HepG2 (cell line): ENCODE results near the gene UTP15. TPM values are rescaled to one million over a fixed set of nuclear protein-coding genes. Genes with fewer than 3 reads are reported as not detected.

Experiments
- AFF4 ChIP-seq: sonication (generic); formaldehyde crosslinking; IDR thresholded peaks from 2 replicates; pipeline ENCODE4 v1.4.0; 2020; ENCODE audit warnings: missing genetic modification reagents
- ATF7 ChIP-seq, 2 experiments: fragments of 450-650 bp in 1 of 2; sonication (generic) in 1 of 2; formaldehyde crosslinking in 1 of 2; IDR thresholded peaks; 2 replicates each; pipeline versions ENCODE4 v1.4.0 to v1.6.1; 2016 to 2020; ENCODE audit warnings: antibody characterized with exemption in 1 of 2, mild to moderate bottlenecking in 1 of 2, missing genetic modification reagents in 1 of 2
- HOXA5 ChIP-seq: sonication (generic); formaldehyde crosslinking; IDR thresholded peaks from 2 replicates; pipeline ENCODE4 v1.4.0; 2020; ENCODE audit warnings: missing genetic modification reagents
- KDM1A ChIP-seq: IDR thresholded peaks from 2 replicates; pipeline ENCODE4 v1.6.1; 2016; ENCODE audit warnings: missing compliant biosample characterization
- KLF15 ChIP-seq: sonication (generic); formaldehyde crosslinking; IDR thresholded peaks from 2 replicates; pipeline ENCODE4 v1.8.1; 2023; ENCODE audit warnings: borderline replicate concordance, mild to moderate bottlenecking, inconsistent platforms, missing genetic modification reagents, mixed read lengths
- KLF9 ChIP-seq: IDR thresholded peaks from 2 replicates; pipeline ENCODE4 v1.6.1; 2016; ENCODE audit warnings: low read depth
- NKX3-1 ChIP-seq: sonication (generic); formaldehyde crosslinking; IDR thresholded peaks from 2 replicates; pipeline ENCODE4 v1.5.0; 2020; ENCODE audit warnings: missing genetic modification reagents
- SRSF4 ChIP-seq: fragments of 200-400 bp; formaldehyde crosslinking; IDR thresholded peaks from one replicate; pipeline ENCODE4 v1.6.1; 2018; ENCODE audit warnings: mild to moderate bottlenecking, low read depth, low read length, moderate library complexity; ENCODE audit not compliant: poor library complexity, severe bottlenecking
- polyA plus RNA-seq, 8 experiments: library from polyadenylated mRNA; depleted of rRNA in 3 of 8; stranded (reverse) in 7 of 8; unstranded in 1 of 8; fragments of >200 nt; fragmentation: Illumina TruSeq in 4 of 8; extraction: Trizol in 4 of 8; gene quantifications; 2 replicates each; pipeline versions ENCODE4 v1.2.1 to v1.2.3, GENCODE V29; 2011 to 2016; ENCODE audit warnings: low read depth in 4 of 8, missing spikeins in 1 of 8, mixed read lengths in 1 of 8; ENCODE audit not compliant: insufficient read depth in 1 of 8
- total RNA-seq, 5 experiments: library from RNA; depleted of rRNA; stranded (reverse); fragments of >200 nt; fragmentation: Illumina TruSeq; extraction: Trizol; gene quantifications; 2 replicates each; pipeline ENCODE4 v1.2.3, GENCODE V29; 2016; ENCODE audit warnings: low read depth in 1 of 5
- TF ChIP-seq, protein P1 (sequence below): sonication (generic); formaldehyde crosslinking; IDR thresholded peaks from 2 replicates; pipeline ENCODE4 v1.5.0; 2020; ENCODE audit warnings: mild to moderate bottlenecking, missing genetic modification reagents, borderline replicate concordance
- TF ChIP-seq, protein P2 (sequence below): sonication (generic); formaldehyde crosslinking; IDR thresholded peaks from 2 replicates; pipeline ENCODE4 v1.4.0; 2020; ENCODE audit warnings: mild to moderate bottlenecking, missing genetic modification reagents

The UTP15 gene
- total and polyA plus RNA-seq, 2 of the 13 experiments (the other 11 are each of a cell fraction or from before 2014, with no cell fraction given): 7.3 to 35.8 TPM

- TF ChIP-seq SRSF4: no peak
- TF ChIP-seq AFF4 (CRISPR knock-in tag): no peak
- TF ChIP-seq, protein P1, sequence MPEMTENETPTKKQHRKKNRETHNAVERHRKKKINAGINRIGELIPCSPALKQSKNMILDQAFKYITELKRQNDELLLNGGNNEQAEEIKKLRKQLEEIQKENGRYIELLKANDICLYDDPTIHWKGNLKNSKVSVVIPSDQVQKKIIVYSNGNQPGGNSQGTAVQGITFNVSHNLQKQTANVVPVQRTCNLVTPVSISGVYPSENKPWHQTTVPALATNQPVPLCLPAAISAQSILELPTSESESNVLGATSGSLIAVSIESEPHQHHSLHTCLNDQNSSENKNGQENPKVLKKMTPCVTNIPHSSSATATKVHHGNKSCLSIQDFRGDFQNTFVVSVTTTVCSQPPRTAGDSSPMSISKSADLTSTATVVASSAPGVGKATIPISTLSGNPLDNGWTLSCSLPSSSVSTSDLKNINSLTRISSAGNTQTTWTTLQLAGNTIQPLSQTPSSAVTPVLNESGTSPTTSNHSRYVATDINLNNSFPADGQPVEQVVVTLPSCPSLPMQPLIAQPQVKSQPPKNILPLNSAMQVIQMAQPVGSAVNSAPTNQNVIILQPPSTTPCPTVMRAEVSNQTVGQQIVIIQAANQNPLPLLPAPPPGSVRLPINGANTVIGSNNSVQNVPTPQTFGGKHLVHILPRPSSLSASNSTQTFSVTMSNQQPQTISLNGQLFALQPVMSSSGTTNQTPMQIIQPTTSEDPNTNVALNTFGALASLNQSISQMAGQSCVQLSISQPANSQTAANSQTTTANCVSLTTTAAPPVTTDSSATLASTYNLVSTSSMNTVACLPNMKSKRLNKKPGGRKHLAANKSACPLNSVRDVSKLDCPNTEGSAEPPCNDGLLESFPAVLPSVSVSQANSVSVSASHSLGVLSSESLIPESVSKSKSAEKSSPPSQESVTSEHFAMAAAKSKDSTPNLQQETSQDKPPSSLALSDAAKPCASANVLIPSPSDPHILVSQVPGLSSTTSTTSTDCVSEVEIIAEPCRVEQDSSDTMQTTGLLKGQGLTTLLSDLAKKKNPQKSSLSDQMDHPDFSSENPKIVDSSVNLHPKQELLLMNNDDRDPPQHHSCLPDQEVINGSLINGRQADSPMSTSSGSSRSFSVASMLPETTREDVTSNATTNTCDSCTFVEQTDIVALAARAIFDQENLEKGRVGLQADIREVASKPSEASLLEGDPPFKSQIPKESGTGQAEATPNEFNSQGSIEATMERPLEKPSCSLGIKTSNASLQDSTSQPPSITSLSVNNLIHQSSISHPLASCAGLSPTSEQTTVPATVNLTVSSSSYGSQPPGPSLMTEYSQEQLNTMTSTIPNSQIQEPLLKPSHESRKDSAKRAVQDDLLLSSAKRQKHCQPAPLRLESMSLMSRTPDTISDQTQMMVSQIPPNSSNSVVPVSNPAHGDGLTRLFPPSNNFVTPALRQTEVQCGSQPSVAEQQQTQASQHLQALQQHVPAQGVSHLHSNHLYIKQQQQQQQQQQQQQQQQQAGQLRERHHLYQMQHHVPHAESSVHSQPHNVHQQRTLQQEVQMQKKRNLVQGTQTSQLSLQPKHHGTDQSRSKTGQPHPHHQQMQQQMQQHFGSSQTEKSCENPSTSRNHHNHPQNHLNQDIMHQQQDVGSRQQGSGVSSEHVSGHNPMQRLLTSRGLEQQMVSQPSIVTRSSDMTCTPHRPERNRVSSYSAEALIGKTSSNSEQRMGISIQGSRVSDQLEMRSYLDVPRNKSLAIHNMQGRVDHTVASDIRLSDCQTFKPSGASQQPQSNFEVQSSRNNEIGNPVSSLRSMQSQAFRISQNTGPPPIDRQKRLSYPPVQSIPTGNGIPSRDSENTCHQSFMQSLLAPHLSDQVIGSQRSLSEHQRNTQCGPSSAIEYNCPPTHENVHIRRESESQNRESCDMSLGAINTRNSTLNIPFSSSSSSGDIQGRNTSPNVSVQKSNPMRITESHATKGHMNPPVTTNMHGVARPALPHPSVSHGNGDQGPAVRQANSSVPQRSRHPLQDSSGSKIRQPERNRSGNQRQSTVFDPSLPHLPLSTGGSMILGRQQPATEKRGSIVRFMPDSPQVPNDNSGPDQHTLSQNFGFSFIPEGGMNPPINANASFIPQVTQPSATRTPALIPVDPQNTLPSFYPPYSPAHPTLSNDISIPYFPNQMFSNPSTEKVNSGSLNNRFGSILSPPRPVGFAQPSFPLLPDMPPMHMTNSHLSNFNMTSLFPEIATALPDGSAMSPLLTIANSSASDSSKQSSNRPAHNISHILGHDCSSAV (CRISPR knock-in tag): no peak
- no peak for TF ChIP-seq ATF7 (IDR thresholded peaks at IDR 0.05)
- TF ChIP-seq ATF7 (CRISPR knock-in tag; IDR thresholded peaks at IDR 0.05): no peak
- TF ChIP-seq KLF15 (CRISPR knock-in tag): peak; percentile 38; the same call in 1 of the 2 replicates
- TF ChIP-seq, protein P2, sequence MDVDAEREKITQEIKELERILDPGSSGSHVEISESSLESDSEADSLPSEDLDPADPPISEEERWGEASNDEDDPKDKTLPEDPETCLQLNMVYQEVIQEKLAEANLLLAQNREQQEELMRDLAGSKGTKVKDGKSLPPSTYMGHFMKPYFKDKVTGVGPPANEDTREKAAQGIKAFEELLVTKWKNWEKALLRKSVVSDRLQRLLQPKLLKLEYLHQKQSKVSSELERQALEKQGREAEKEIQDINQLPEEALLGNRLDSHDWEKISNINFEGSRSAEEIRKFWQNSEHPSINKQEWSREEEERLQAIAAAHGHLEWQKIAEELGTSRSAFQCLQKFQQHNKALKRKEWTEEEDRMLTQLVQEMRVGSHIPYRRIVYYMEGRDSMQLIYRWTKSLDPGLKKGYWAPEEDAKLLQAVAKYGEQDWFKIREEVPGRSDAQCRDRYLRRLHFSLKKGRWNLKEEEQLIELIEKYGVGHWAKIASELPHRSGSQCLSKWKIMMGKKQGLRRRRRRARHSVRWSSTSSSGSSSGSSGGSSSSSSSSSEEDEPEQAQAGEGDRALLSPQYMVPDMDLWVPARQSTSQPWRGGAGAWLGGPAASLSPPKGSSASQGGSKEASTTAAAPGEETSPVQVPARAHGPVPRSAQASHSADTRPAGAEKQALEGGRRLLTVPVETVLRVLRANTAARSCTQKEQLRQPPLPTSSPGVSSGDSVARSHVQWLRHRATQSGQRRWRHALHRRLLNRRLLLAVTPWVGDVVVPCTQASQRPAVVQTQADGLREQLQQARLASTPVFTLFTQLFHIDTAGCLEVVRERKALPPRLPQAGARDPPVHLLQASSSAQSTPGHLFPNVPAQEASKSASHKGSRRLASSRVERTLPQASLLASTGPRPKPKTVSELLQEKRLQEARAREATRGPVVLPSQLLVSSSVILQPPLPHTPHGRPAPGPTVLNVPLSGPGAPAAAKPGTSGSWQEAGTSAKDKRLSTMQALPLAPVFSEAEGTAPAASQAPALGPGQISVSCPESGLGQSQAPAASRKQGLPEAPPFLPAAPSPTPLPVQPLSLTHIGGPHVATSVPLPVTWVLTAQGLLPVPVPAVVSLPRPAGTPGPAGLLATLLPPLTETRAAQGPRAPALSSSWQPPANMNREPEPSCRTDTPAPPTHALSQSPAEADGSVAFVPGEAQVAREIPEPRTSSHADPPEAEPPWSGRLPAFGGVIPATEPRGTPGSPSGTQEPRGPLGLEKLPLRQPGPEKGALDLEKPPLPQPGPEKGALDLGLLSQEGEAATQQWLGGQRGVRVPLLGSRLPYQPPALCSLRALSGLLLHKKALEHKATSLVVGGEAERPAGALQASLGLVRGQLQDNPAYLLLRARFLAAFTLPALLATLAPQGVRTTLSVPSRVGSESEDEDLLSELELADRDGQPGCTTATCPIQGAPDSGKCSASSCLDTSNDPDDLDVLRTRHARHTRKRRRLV: peak; percentile 78
- peak; percentile 87 for TF ChIP-seq NKX3-1 (CRISPR knock-in tag)
- TF ChIP-seq HOXA5 (CRISPR knock-in tag): peak; percentile 94; the same call in 1 of the 2 replicates
- TF ChIP-seq KLF9 (CRISPR knock-in tag): no peak
- peak; percentile 44; the same call in 1 of the 2 replicates for TF ChIP-seq KDM1A (CRISPR knock-in tag)
These were observed 58.4 kb downstream of the UTP15 start (continued) for GRCh38 chr5:73623901-73624404.
